Ammon's horn (tissue), 1 donor: ENCODE data around the gene ZNF677.
"Not testable (repeated sequence)": the region's sequence is repeated elsewhere in the genome, so short reads cannot be mapped to it uniquely, and the experiment has no call there.

Source experiments
- DNase-seq: peaks from one replicate; pipeline ENCODE4 v3.0.0-alpha.2; 2016; ENCODE audit warnings: low spot score

Gene ZNF677

DNA sequence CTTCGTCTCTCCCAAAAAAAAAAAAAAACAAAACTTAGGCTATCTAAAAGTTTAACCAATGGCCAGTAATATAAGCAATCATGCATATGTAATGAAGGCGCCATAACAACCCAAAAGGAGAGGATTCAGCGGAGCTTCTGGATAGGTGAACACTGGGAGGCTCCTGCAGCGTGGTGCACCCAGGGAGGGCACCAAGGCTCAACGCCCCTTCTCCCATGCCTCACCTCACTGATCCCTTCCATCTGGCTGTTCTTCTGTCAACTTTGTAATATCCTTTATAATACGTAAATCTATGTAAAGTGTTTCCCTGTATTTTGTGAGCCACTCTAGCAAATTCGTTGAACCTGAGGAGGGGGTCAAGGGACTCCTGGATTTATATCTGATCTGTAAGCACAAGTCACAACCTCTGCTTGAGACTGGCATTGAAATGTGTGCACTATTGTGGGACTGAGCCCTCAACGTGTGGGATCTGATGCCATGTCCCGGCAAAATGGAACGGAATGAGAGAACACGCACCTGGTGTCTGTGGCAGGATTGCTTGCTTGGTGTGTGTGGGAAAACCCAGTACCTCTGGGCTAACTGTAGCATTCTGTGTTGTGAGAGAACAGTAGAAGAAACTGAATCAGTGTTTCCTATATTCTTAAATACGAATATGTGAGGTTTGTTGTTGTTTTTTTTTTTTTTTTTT, 61.0 kb downstream of the ZNF677 start:
- no peak for DNase-seq

DNA sequence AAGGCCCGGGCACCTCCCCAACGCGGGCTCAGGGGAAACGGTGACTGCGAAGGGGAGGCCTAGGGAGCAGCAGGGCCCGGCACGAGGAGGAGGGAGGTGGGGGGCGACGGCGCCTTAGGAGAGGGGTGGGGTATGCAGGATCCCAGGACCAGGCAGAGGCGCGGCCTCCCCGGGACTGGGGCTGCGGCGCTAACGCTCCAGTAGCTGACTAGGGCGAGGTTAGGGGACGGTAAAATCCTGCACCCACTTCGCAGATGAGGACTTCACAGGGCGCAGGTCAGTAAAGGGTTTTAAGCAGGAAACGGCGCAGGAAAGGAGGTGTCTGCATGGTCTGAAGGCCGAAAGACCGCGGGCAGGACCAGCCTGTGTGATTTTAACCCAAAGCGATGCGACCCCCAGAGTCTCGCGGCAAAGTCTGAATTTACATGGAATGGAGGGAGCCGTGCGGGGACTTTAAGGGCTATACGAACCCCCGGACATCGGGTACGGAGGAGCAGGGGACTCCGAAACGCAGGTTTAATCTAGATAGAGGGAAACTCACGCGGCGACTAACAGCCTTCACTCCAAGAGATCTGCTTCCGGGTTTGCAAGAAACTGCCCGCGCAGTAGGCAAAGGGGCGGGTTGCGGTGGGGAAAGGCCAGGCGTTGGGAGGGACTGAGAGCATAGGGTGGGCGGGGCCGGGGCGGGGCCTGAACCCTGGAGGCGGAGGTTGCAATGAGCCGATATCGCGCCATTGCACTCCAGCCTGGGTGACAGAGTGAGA, 61.7 kb downstream of the ZNF677 start, which contains the start of gene ZNF665:
ZNF665 (minus strand) TSS at position 588 of the 764 bp plus-strand sequence. CDS start 10,460 bp downstream, outside the sequence.
- DNase-seq = peak; percentile 93

GRCh38 chr19:53190253-53190652, 64.4 kb downstream of the ZNF677 start:
- DNase-seq = no peak

- not testable (repeated sequence) for DNase-seq
These were observed 64.9 kb downstream of the ZNF677 start for GRCh38 chr19:53189691-53190198.
